Stomach (tissue), 9 donors: ENCODE measurements around the gene NDST1. TPM values are rescaled to one million over a fixed set of nuclear protein-coding genes. Genes with fewer than 3 reads are reported as not detected.

Experiments
- DNase-seq, 2 donors: peaks; one replicate each; pipeline versions ENCODE4 v3.0.0 to v3.0.0-alpha.2; 2013 to 2019
- H3K27ac ChIP-seq, 5 donors: fragments of 200-600 bp in 4 of 5; sonication (generic) in 4 of 5; one replicate each; pipeline ENCODE4 v1.5.1; 2013 to 2019; ENCODE audit warnings: mild to moderate bottlenecking in 1 of 5, moderate library complexity in 1 of 5
- H3K27me3 ChIP-seq, 3 donors: fragments of 200-600 bp; sonication (generic); one replicate each; pipeline ENCODE4 v1.5.1; 2017 to 2019; ENCODE audit warnings: mixed run types in 1 of 3
- H3K36me3 ChIP-seq, 4 donors: fragments of 200-600 bp; sonication (generic); 1 replicate in 3 of 4; 2 replicates in 1 of 4; pipeline ENCODE4 v1.5.1; 2016 to 2019
- H3K4me1 ChIP-seq, 4 donors: fragments of 200-600 bp; sonication (generic); one replicate each; pipeline ENCODE4 v1.5.1; 2016 to 2019
- H3K4me3 ChIP-seq, 4 donors: fragments of 200-600 bp; sonication (generic) in 3 of 4; one replicate each; pipeline ENCODE4 v1.5.1; 2016 to 2019; ENCODE audit warnings: mild to moderate bottlenecking in 1 of 4
- H3K9me3 ChIP-seq, 4 donors: fragments of 200-600 bp; sonication (generic); one replicate each; pipeline ENCODE4 v1.5.1; 2016 to 2019
- EP300 ChIP-seq: sonication (generic); formaldehyde crosslinking; IDR thresholded peaks from one replicate; pipeline ENCODE4 v1.6.1; 2017; ENCODE audit warnings: antibody characterized with exemption
- POLR2A ChIP-seq, 4 donors: fragments of 450-650 bp; IDR thresholded peaks; one replicate each; pipeline ENCODE4 v1.6.1; 2016; ENCODE audit warnings: antibody characterized with exemption in 4 of 4, control low read depth in 2 of 4, mild to moderate bottlenecking in 1 of 4, moderate library complexity in 1 of 4
- POLR2AphosphoS5 ChIP-seq, 3 donors: sonication (generic); formaldehyde crosslinking; IDR thresholded peaks; one replicate each; pipeline ENCODE4 v1.6.1; 2016; ENCODE audit warnings: antibody characterized with exemption in 3 of 3
- WGBS, 5 donors: extraction: QIAGEN DNeasy Blood & Tissue Kit in 3 of 5; methylation state at CpG; one replicate each; pipeline versions ENCODE4 v1.1.5 to v1.1.7; 2013 to 2018; 5-methylcytosine and 5-hydroxymethylcytosine counted together
- intact Hi-C: fragments of 100-400 bp; cut with DNase I; formaldehyde crosslinking; loops from one replicate; pipeline ENCODE4 v1.15.1; 2023; ENCODE audit warnings: low total_unique reads
- polyA plus RNA-seq, 3 donors: library from polyadenylated mRNA; stranded (reverse); fragments of 200-250 nt; gene quantifications; one replicate each; pipeline ENCODE4 v1.2.3, GENCODE V29; 2013
- total RNA-seq, 5 donors: library from RNA; depleted of rRNA; stranded (reverse); fragments of >200 nt; gene quantifications; one replicate each; pipeline versions ENCODE4 v1.1.0 to v1.2.3, GENCODE V29; 2014 to 2016
- TF ChIP-seq, protein P1 (sequence below), 7 experiments: fragments of 450-650 bp in 4 of 7; fragments of 200-600 bp in 3 of 7; sonication (generic) in 3 of 7; IDR thresholded peaks; one replicate each; pipeline ENCODE4 v1.5.1; 2016 to 2019; ENCODE audit warnings: antibody characterized with exemption in 7 of 7, control low read depth in 2 of 7, mild to moderate bottlenecking in 1 of 7
- donor health status: healthy with polysubstance abuse.
- donor health status: Bipolar disorder and iron deficiency.
- donor health status: healthy.

Gene NDST1
- total and polyA plus RNA-seq, 8 donors = 6.4 to 32.9 (median 15.9) TPM

DNA sequence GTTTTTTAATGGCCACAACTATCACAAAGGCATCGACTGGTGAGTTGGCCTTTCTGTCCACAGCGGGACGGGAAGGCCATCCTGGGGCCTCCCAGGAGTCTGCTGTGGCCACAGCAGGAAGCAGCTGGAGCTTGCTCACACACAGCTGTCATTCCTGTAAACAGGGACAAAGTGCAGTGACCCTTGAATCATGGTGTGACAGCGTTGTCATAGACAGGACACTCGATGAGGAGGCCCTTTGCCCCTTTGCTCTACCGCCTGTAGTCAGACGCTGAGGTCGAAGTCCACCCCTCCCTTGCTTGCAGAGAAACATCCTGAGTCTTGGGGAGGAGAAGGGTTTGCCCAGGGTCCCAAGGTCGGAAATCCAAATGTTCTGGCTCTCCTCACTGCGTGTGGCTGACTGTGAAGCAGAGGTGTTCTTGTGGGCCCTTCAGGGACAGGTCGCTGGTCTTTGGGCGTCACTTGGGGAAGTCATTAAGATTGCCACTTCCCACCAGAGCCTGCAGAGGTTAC lies 35.1 kb downstream of the NDST1 start:
- Histone ChIP-seq H3K27ac (peak overlapping the region in 4 of 5 donors; percentile 25 to 83 (median 75)), H3K36me3 (peaks cover 59 to 97% (median 85%) of the 10 kb centered on the region in 4 donors), H3K4me3 (no peak overlapping the region), H3K4me1 (peaks cover 15 to 29% (median 19%) of the 10 kb centered on the region in 4 donors), H3K27me3 (no peaks in the 10 kb centered on the region), H3K9me3 (no peaks in the 10 kb centered on the region)
- intact Hi-C loops = loop anchor here (5.0 kb wide), 1 partner anchor 86 kb away; no protein-coding TSS in a partner anchor
- DNase-seq = peak; percentile 31 to 73
- 54 to 68% (median 60%) methylated on average over 6 to 12 of the region's 12 CpGs for WGBS, 5 donors
- TF ChIP-seq POLR2AphosphoS5 (IDR thresholded peaks at IDR 0.05) = peak in 2 of 3 donors; percentile 38 to 62
- TF ChIP-seq POLR2A (IDR thresholded peaks at IDR 0.05) = no peak

DNA sequence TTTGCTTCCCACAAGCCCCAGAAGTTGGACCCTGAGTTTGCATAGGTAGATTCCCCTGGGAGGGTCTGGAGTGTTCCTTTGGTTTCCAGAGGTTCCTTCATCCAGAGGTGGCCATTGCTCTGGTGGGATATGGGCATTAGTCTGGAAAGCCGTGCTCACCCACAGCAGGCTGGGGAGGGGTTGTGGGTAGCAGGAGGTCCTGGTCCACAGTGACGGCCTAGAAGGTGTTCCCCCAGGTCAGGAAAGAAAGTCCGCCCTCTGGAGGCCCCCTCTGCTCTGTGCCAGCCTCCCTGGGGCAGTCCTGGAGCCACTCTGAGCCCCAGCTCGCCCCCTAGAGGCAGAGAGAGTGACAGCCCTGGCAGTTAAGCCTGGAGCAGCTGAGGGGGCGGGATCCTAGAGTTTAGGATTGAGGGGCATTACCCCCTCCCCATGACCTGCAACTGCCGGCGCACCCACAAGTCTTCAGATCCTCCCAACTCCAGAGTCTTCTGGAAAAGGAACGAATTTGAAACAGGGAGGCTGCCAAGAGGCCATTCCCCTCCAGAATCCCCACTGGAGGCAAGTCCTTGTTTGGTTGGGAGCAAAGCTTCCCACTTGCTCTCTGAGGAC lies 36.8 kb downstream of the NDST1 start:
- Histone ChIP-seq H3K27me3 (no peaks in the 10 kb centered on the region), H3K27ac (peak overlapping the region in 2 of 5 donors; percentile 0 to 31), H3K4me3 (no peak overlapping the region), H3K4me1 (peaks cover 15 to 29% (median 19%) of the 10 kb centered on the region in 4 donors), H3K36me3 (peaks cover 65 to 97% (median 85%) of the 10 kb centered on the region in 4 donors), H3K9me3 (no peaks in the 10 kb centered on the region)
- 31 to 52% (median 41%) methylated on average over 7 to 8 of the region's 8 CpGs for WGBS, 5 donors
- intact Hi-C loops = loop anchor here (5.0 kb wide), 1 partner anchor 87 kb away; no protein-coding TSS in a partner anchor
- TF ChIP-seq, protein P1, sequence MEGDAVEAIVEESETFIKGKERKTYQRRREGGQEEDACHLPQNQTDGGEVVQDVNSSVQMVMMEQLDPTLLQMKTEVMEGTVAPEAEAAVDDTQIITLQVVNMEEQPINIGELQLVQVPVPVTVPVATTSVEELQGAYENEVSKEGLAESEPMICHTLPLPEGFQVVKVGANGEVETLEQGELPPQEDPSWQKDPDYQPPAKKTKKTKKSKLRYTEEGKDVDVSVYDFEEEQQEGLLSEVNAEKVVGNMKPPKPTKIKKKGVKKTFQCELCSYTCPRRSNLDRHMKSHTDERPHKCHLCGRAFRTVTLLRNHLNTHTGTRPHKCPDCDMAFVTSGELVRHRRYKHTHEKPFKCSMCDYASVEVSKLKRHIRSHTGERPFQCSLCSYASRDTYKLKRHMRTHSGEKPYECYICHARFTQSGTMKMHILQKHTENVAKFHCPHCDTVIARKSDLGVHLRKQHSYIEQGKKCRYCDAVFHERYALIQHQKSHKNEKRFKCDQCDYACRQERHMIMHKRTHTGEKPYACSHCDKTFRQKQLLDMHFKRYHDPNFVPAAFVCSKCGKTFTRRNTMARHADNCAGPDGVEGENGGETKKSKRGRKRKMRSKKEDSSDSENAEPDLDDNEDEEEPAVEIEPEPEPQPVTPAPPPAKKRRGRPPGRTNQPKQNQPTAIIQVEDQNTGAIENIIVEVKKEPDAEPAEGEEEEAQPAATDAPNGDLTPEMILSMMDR (IDR thresholded peaks at IDR 0.05) = peak in 5 of 7 experiments; percentile 57 to 90 (median 81)
- TF ChIP-seq EP300 (no peak), POLR2AphosphoS5 (IDR thresholded peaks at IDR 0.05) (peak in 1 of 3 donors; percentile 6)
- DNase-seq = peak; percentile 82 to 85

- Histone ChIP-seq H3K4me1 (peaks cover 15 to 24% (median 17%) of the 10 kb centered on the region in 4 donors), H3K4me3 (no peak overlapping the region), H3K27ac (peak overlapping the region in 2 of 5 donors; percentile 0 to 31), H3K27me3 (no peaks in the 10 kb centered on the region), H3K36me3 (peaks cover 65 to 97% (median 85%) of the 10 kb centered on the region in 4 donors), H3K9me3 (no peaks in the 10 kb centered on the region)
- intact Hi-C loops = no loop called here
- 92 to 97% (median 95%) methylated on average over 10 to 13 of the region's 13 CpGs for WGBS, 5 donors
- TF ChIP-seq EP300 (no peak), POLR2AphosphoS5 (IDR thresholded peaks at IDR 0.05) (no peak), POLR2A (IDR thresholded peaks at IDR 0.05) (no peak)
- TF ChIP-seq, protein P1 (IDR thresholded peaks at IDR 0.05) = no peak
- no peak for DNase-seq
Measured at GRCh38 chr5:150545246-150545645, 37.3 kb downstream of the NDST1 start.

GRCh38 chr5:150548123-150548522 lies 40.2 kb downstream of the NDST1 start:
- Histone ChIP-seq H3K4me1 (peaks cover 0 to 7% (median 5%) of the 10 kb centered on the region in 4 donors), H3K36me3 (peaks cover 62 to 97% (median 85%) of the 10 kb centered on the region in 4 donors), H3K4me3 (no peak overlapping the region), H3K9me3 (no peaks in the 10 kb centered on the region), H3K27ac (no peak overlapping the region), H3K27me3 (no peaks in the 10 kb centered on the region)
- TF ChIP-seq POLR2A (IDR thresholded peaks at IDR 0.05) = no peak
- no peak for TF ChIP-seq EP300
- TF ChIP-seq, protein P1 (IDR thresholded peaks at IDR 0.05) = no peak
- TF ChIP-seq POLR2AphosphoS5 (IDR thresholded peaks at IDR 0.05) = no peak
- intact Hi-C loops = no loop called here
- WGBS, 5 donors = 87 to 91% (median 90%) methylated on average over 10 to 15 of the region's 15 CpGs
- no peak for DNase-seq
